HS-5 (cell line): Measurements from ENCODE around the gene PITPNB.
A peak's percentile ranks its signal among the peaks of the same experiment; 100 is the strongest.

Experiments
- DNase-seq: peaks from one replicate; pipeline ENCODE4 v3.0.0-alpha.2; 2012; ENCODE audit warnings: low read depth

PITPNB gene

GRCh38 chr22:27919942-27920755 lies 1.1 kb upstream of the PITPNB start:
- peak; percentile 58 for DNase-seq

DNA sequence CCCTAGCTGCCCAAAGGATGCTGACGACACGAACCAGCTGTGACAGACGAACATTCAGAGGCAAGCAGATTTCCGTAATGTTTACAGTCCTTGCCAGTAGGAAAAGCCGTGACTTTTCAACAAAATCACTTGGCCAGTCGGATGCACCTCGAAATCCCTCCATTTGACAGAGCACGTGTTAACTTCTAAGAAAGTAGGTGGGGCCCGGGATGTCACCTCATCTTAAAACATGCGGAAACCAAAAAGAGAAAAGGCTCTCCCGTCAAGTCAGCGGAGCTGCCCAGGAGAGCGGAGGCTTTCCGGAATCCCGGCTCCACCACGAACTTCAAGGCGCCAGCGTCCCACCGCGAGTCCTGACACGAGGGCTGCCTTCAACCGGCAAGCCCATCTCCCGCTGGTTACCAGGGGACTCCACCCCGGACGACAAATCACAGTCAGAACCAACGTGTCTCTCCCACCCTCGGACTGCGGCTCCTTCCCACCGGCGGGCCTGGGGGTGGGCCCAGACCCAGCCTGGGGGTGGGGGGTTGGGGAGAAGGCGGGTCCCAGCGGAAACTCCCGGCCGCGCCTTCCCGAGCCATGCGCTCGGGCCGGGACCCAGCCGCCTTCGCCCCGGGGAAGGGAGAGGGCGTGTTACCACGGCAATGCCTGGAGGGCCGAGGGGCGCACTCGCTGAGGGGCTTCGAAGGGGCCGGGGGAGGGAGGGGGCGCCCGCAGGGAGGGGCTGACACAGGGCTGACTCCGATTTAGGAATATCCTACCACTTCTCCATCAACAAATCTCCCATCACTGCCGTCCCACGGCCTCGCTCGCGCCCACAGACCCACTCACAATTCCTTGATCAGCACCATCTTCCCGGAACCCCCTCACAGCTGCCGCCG lies 475 bp downstream of the PITPNB start:
- peak; percentile 34 for DNase-seq

DNA sequence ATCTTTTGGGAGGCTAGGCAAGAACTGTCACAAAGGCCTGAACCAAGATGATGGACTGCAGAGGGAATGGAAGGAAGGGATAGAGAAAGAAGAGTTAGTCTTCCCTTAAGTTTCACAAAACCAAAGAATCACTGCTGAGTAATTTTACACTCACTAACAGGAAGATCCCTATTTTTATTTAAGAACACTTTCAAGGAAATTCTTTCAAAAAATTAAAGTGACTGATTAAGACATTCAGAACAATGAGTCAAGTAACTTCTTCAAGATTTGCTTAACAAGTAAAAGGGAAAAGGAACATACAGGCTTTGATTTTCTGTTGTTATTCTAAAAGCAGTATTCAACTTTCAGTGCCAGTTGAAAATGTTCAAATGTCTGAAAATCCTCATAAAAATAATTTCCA lies 3.1 kb downstream of the PITPNB start:
- DNase-seq = no peak

DNA sequence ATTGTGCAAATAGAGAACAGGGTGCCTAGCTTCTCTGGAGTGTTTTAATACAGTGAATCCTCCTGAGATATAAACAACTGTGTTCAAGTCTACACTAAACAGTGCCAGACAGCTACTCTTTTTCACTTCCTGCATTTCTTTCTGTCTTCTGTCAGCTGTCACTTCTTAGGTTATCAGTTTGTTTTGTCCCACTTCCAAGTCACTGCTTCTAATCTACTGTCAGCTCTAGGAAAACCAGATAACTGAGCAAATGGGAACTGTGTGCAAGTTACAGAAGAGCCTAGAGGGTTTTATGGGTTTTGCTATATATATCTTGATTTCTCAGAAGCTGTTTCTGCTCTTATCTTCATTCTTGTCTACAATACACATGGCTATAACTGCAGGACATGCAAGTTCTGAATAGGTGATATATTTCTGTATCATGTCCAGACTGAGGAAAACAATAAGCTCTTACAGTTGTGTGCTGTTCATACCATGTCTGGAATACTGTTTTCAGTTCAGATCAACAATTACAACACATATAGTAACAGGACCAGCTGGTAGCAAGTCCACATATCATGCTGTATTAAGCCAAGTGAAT lies 5.8 kb downstream of the PITPNB start:
- DNase-seq = no peak

GRCh38 chr22:27912101-27912500 lies 7.0 kb downstream of the PITPNB start:
- no peak for DNase-seq

GRCh38 chr22:27911330-27911729 lies 7.7 kb downstream of the PITPNB start:
- no peak for DNase-seq

DNA sequence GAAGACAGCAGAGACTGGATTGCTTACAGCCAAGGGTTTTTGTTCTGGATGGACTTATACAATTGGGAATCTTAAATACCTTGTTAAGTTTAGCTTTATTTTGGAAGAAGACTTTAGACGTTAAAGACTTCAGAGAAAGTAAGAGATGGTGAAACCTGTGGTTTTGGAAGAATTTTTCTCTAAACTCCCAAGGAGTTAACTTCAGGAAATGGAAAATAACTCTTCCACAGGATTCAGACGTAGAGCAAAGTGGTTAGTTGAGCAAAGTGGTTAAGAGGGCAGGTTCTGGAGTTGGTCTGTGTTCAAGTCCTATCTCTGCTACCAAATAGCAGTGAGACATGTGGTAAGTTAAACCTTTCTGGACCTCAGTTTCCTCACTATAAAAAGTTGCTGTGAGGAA lies 12.8 kb downstream of the PITPNB start:
- DNase-seq = no peak

GRCh38 chr22:27905653-27906052 lies 13.4 kb downstream of the PITPNB start:
- no peak for DNase-seq

GRCh38 chr22:27903805-27904473 lies 15.1 kb downstream of the PITPNB start:
- no peak for DNase-seq

GRCh38 chr22:27900153-27900552 lies 18.9 kb downstream of the PITPNB start:
- no peak for DNase-seq

- no peak for DNase-seq
Observed at GRCh38 chr22:27896245-27896644, 22.8 kb downstream of the PITPNB start.

DNA sequence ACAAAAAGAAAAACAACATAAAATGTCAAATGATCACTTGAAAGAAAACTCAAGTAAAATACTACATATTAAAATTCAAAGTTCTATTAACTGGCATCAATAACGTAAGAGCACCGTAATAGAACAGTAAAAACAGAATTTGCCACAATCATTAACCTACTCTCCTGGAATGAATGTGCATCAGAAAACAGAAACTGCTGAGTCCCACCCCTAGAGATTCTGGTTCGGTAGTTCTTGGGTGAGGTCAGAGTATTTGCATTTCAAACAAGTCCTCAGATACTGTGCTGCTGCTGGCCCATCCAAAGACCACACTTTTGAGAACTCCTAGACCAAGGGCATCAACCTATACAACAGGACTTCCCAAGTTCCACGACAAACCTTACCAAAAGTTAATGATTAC lies 23.5 kb downstream of the PITPNB start:
- no peak for DNase-seq

- no peak for DNase-seq
Observed at GRCh38 chr22:27892811-27893210, 26.2 kb downstream of the PITPNB start.

DNA sequence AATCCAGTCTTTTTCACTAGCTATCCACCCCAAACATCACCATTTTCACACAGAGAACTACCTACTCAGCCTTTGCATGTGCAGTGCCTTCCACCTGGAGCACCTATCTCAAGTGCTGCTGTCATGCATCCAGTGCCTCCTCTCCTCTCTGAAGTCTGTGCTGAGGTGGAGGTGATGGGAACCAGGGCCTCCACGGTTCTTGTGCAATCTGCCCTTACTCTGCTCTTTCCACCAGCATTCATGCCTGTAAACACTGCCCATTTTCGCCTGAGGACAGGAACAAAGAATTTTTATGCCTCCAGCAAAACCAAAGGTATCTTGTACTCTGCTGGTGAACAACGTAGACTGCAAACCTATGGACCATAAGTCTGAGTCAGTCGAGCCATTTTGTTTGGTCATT lies 27.0 kb downstream of the PITPNB start:
- DNase-seq = no peak

DNA sequence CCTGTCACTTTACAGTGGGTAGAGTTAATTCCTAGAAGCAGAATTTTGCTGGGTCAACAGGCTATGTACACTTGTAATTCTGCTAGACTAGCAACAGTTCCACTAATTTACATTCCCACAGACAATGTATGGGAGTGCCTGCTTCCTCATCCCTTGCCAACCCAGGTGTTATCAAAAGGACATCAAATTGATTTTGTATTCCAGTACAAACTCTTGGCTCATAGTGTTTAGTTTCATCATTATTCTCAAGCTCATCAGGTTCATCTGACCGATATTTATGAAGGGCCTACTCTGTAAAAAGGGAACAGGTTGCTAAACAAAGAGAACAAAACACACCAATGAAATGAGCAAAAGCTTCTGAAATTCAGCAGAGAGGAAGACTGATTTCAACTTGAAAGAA lies 30.7 kb downstream of the PITPNB start:
- DNase-seq = no peak

GRCh38 chr22:27886843-27887151 lies 32.3 kb downstream of the PITPNB start:
- no peak for DNase-seq

GRCh38 chr22:27885977-27886842 lies 32.8 kb downstream of the PITPNB start:
- DNase-seq = peak; percentile 92

DNA sequence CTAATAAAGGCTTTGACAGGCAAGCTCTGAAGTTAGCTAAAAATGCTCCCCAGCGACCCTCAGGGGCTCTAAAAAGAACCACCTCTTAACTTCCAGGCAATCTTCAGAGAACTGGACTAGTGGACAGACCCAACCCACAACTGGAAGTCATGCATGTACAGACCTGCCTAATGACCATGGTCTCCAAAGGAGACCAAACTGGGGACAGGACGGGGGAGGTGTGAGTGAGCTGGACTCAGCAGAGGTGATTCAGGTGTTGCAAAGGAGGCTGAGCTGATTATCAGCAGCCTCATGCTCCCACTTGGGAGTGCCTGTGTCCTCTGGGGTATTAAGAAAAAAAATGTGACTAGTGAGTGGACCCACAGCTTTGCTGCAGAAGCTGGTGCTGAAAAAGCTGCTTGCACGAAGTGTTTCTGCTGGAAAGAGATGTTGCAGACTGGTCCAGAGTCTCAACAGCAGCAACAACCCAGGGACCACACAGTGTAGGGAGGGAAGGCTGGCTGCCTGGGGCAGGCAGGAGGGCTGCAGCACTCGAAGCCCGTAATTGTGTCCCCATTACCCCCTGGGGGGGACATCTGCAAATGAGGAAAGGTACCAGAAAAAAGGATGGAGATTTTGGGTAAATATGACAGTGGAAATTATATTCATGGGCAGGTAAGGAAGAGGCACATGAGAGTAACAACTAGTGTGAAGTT lies 35.3 kb downstream of the PITPNB start:
- no peak for DNase-seq

DNA sequence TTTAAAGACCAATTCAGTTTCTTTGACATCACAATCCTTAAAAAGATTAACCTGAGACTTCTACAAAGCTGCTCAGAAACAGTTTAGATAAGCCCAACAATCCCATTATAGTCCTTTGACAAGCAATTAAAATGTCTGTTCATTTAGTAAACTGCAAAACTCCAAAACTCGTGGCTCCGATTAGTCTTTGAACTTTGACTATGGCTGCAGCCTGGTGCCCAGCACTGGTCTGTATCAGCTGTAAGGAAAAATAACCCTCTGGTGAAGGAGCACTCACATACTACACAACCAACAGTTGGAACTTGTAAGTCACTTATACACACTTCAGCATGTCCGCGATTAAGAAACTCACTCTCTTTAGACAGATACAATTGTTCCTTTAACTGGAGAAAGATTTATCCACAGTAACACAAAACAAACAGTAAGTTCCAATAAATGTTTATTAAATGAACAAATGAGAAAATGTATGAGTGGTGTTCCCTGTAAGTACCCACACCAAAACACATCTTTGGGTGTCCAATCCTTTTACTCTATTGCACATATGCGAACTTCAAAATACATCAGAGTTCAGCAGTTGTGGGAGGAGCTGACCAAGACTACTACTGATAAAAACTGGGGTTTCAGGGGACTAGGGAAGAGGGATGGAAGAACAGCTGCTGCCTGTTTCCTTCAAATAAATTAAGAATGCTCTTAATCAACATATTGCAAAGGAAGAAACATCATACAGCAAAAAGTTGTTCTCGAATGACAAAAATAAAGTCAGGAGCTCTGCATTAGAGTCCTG lies 36.4 kb downstream of the PITPNB start:
- DNase-seq = no peak

DNA sequence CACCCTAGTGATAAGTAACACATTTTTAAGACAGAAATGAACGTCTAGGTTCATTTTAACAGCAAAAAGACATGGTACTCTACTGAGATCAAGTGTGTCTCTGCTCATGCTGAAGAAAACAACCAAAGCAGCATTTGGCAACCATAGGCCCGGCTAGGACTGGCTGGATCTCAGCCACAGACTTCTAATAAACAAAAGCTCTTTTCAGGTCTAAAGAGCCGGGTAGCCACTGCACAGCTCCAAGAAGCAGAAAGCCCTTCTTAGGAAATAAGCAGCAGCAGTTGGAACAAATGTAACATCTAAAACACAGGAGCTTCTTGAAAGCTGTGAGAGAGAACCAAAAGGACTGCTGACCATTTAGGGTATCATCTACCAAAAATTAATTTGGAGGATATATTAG lies 37.6 kb downstream of the PITPNB start:
- no peak for DNase-seq
